ENCODE data around the gene ERCC6. TPM values are rescaled to one million over a fixed set of nuclear protein-coding genes. Genes with fewer than 3 reads are reported as not detected.

ERCC6 gene
- total and polyA plus RNA-seq, 10 of the 15 experiments (the other 5 are each of a cell fraction or from before 2014, with no cell fraction given): 4.3 to 15.6 (median 7.8) TPM

GRCh38 chr10:49523301-49523700 lies 15.6 kb downstream of the ERCC6 start:
- DNase-seq (ENCODE audit: low read depth, low spot score): no peak
- H3K4me3 ChIP-seq: no peak overlapping the region
- ChIA-PET SMC1A (ENCODE audit: uncharacterized antibody, unreplicated experiment) (interaction anchor here (1.0 to 4.2 kb wide), 6 partner anchors 8 to 88 kb away, joined by 3 to 13 read pairs (median 4); no protein-coding TSS in a partner anchor), CTCF (interaction anchor here (0.7 to 5.3 kb wide), 8 partner anchors 11 to 867 kb away, joined by 3 to 34 read pairs (median 4); partner anchors contain the start of gene ERCC6), RAD21 (ENCODE audit: unreplicated experiment) (no interaction called here), POLR2A (interaction anchor here (0.6 kb wide), 1 partner anchor 371 kb away, joined by 4 read pairs; no protein-coding TSS in a partner anchor)
- H3K4me2 ChIP-seq (ENCODE audit: control insufficient read depth, insufficient read depth): no peak overlapping the region
- in situ Hi-C loops (cut with MboI) (loop anchor here (25.0 kb wide), 1 partner anchor 786 kb away; no protein-coding TSS in a partner anchor), intact Hi-C loops (cut with micrococcal nuclease; ENCODE audit: unreplicated experiment) (no loop called here)
- no peak for FAIRE-seq
- no TSS peak for BruUV-seq (replicated peaks)
- H3K9ac ChIP-seq (ENCODE audit: control insufficient read depth, insufficient read depth, low read length): no peak overlapping the region
- no peaks in the 10 kb centered on the region; the same call in 1 of the 2 replicates for H3K4me1 ChIP-seq (ENCODE audit: control insufficient read depth, insufficient read depth, low read length)
- no peaks in the 10 kb centered on the region for H3K27me3 ChIP-seq (replicated peaks in 1 of 2; ENCODE audit: control insufficient read depth in 2 of 2, insufficient read depth in 2 of 2, low read length in 1 of 2)
- no peak for ATAC-seq
- H3K27ac ChIP-seq (ENCODE audit: control insufficient read depth, insufficient read depth): no peak overlapping the region
- no peak overlapping the region for H2AFZ ChIP-seq (ENCODE audit: control insufficient read depth, low read depth, low read length)
- H3K36me3 ChIP-seq (ENCODE audit: control insufficient read depth in 2 of 2, insufficient read depth in 2 of 2, low read length in 1 of 2): peaks cover 7 to 23% of the 10 kb centered on the region in 2 experiments
- WGBS (ENCODE audit: insufficient coverage, insufficient replicate concordance, low lambda C conversion rate, missing lambda C conversion rate): 18% methylated on average over 1 of the region's 1 CpG
- H3K9me3 ChIP-seq (replicated peaks; ENCODE audit: control insufficient read depth, insufficient read depth, low read length): no peaks in the 10 kb centered on the region
- 0 out of 2 replicates have a peak, but pooled peaks cover 3% of the 10 kb centered on the region for H4K20me1 ChIP-seq (ENCODE audit: control insufficient read depth, insufficient read depth)
- H3K79me2 ChIP-seq (ENCODE audit: control insufficient read depth, insufficient read depth, low read length): no peaks in the 10 kb centered on the region
- TF ChIP-seq HDAC2 (IDR thresholded peaks at IDR 0.05): no peak
- TF ChIP-seq RB1 (IDR thresholded peaks at IDR 0.05; ENCODE audit: borderline replicate concordance): no peak
- TF ChIP-seq NFXL1 (IDR thresholded peaks at IDR 0.05; ENCODE audit: borderline replicate concordance): no peak
- TF ChIP-seq MTA2 (IDR thresholded peaks at IDR 0.05; ENCODE audit: low read depth): no peak
- no peak for TF ChIP-seq TBL1XR1 (IDR thresholded peaks at IDR 0.05; ENCODE audit: low read depth, low read length)
- no peak for TF ChIP-seq SUZ12 (IDR thresholded peaks at IDR 0.05; ENCODE audit: unreplicated experiment)
- no peak for TF ChIP-seq USF1 (IDR thresholded peaks at IDR 0.05; ENCODE audit: borderline replicate concordance, extremely low read length, insufficient read depth, low read depth, low read length)
- no peak for TF ChIP-seq ESRRA (IDR thresholded peaks at IDR 0.05; ENCODE audit: low read length)
- no peak for TF ChIP-seq SREBF2 (IDR thresholded peaks at IDR 0.05; ENCODE audit: low read length)
- no peak for TF ChIP-seq ZNF687 (IDR thresholded peaks at IDR 0.05)
- no peak for TF ChIP-seq SRF (IDR thresholded peaks at IDR 0.05; ENCODE audit: low read depth in 2 of 2, low read length in 2 of 2)
- no peak for TF ChIP-seq WRNIP1 (IDR thresholded peaks at IDR 0.05; ENCODE audit: borderline replicate concordance, low read depth, low read length)
- TF ChIP-seq SKIL (IDR thresholded peaks at IDR 0.05; ENCODE audit: low read depth, poor library complexity, severe bottlenecking): no peak
- TF ChIP-seq NKRF (conservative IDR thresholded peaks at IDR 0.05): no peak

Measured in GM12878 (cell line).